Osteocyte (in vitro differentiated cells): Measurements from ENCODE around the gene BCL6B. TPM values are rescaled to one million over a fixed set of nuclear protein-coding genes. Genes with fewer than 3 reads are reported as not detected.

Source experiments
- DNase-seq: peaks from one replicate; pipeline ENCODE4 v3.0.0; 2021; ENCODE audit warnings: mixed read lengths; ENCODE audit not compliant: unreplicated experiment; ENCODE audit errors: extremely low spot score
- H3K27ac Mint-ChIP-seq: one replicate; pipeline ENCODE4 v1.8.0; 2021; ENCODE audit warnings: mild to moderate bottlenecking, mixed read lengths; ENCODE audit not compliant: unreplicated experiment
- H3K27me3 Mint-ChIP-seq: one replicate; pipeline ENCODE4 v1.8.0; 2021; ENCODE audit warnings: mixed read lengths; ENCODE audit not compliant: unreplicated experiment
- H3K36me3 Mint-ChIP-seq: one replicate; pipeline ENCODE4 v1.8.0; 2021; ENCODE audit warnings: mixed read lengths; ENCODE audit not compliant: unreplicated experiment
- H3K4me1 Mint-ChIP-seq: one replicate; pipeline ENCODE4 v1.8.0; 2021; ENCODE audit warnings: mixed read lengths; ENCODE audit not compliant: unreplicated experiment
- H3K4me3 Mint-ChIP-seq: one replicate; pipeline ENCODE4 v1.8.0; 2021; ENCODE audit warnings: mild to moderate bottlenecking, moderate library complexity, mixed read lengths; ENCODE audit not compliant: unreplicated experiment
- H3K9me3 Mint-ChIP-seq: one replicate; pipeline ENCODE4 v1.8.0; 2021; ENCODE audit warnings: mixed read lengths; ENCODE audit not compliant: unreplicated experiment
- total RNA-seq: library from RNA; stranded (reverse); gene quantifications from 2 replicates; pipeline ENCODE4 v1.2.1, GENCODE V29; 2021
- TF ChIP-seq, protein P1 (sequence below): fragments of 200-600 bp; sonication (generic); IDR thresholded peaks from 2 replicates; pipeline ENCODE4 v1.5.0; 2021; ENCODE audit warnings: antibody characterized with exemption, mild to moderate bottlenecking, moderate library complexity

Gene BCL6B
- total RNA-seq, 1 donor from 2014 or later: not detected

DNA sequence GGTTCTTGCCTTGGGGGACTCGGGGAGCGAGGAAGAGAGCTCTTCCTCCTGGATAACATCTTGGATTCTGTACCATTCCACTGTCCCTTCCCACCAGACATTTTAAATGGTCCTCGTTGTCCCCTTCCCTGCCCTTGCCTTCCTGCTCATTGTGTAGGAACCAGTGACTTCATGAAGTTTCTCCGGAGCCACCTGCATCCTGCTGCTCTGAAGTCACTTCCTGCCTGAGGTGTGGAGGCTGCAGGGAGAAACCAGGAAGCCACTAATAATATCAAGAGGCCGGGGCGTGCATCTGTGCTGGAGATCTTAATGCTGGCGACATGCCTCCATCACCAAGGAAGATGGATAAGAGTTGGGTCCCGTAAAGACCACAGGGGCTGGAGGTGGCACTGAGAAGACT, 6.8 kb downstream of the BCL6B start:
- no peak for DNase-seq
- H3K27ac Mint-ChIP-seq: no peak overlapping the region
- no peak overlapping the region for H3K4me3 Mint-ChIP-seq
- TF ChIP-seq, protein P1, sequence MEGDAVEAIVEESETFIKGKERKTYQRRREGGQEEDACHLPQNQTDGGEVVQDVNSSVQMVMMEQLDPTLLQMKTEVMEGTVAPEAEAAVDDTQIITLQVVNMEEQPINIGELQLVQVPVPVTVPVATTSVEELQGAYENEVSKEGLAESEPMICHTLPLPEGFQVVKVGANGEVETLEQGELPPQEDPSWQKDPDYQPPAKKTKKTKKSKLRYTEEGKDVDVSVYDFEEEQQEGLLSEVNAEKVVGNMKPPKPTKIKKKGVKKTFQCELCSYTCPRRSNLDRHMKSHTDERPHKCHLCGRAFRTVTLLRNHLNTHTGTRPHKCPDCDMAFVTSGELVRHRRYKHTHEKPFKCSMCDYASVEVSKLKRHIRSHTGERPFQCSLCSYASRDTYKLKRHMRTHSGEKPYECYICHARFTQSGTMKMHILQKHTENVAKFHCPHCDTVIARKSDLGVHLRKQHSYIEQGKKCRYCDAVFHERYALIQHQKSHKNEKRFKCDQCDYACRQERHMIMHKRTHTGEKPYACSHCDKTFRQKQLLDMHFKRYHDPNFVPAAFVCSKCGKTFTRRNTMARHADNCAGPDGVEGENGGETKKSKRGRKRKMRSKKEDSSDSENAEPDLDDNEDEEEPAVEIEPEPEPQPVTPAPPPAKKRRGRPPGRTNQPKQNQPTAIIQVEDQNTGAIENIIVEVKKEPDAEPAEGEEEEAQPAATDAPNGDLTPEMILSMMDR: no peak
- no peaks in the 10 kb centered on the region for H3K27me3 Mint-ChIP-seq
- H3K9me3 Mint-ChIP-seq: no peaks in the 10 kb centered on the region
- no peaks in the 10 kb centered on the region for H3K36me3 Mint-ChIP-seq
- H3K4me1 Mint-ChIP-seq: no peaks in the 10 kb centered on the region

DNA sequence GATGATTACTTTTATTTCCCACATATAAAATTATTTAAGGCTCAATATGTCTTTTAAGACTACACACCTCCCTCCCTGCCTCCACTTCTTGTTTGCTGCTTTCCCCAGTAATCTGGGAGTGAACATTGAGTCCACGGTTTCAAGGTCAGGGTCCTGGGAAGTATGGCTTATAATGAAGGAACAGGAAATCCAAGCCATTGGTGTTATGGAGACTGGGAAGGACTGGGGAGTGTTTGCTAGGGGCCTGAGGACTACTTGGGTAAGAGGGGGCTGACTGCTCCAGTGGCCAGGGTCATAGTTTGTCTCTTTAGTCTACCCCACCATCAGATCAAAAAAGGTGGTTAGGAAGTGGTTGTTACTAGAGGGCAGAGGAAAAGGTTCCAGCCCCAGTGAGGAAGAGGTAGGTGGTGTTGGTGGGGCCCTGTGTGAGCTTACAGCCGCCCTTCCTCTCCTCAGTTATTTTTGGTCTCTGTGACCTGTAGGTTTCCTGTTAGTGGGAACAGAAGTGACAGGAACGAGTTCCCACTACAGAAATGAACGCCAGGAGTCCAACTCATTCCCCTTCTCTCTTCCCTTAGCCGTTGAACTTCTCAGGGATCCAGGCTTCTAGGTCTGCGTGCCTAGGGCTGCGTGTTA, 12.2 kb downstream of the BCL6B start:
- Mint-ChIP-seq H3K27ac (peak overlapping the region; percentile 90), H3K4me3 (peak overlapping the region; percentile 94), H3K9me3 (no peaks in the 10 kb centered on the region), H3K4me1 (peaks cover 18% of the 10 kb centered on the region), H3K27me3 (no peaks in the 10 kb centered on the region), H3K36me3 (no peaks in the 10 kb centered on the region)
- TF ChIP-seq, protein P1: no peak
- DNase-seq: no peak

DNA sequence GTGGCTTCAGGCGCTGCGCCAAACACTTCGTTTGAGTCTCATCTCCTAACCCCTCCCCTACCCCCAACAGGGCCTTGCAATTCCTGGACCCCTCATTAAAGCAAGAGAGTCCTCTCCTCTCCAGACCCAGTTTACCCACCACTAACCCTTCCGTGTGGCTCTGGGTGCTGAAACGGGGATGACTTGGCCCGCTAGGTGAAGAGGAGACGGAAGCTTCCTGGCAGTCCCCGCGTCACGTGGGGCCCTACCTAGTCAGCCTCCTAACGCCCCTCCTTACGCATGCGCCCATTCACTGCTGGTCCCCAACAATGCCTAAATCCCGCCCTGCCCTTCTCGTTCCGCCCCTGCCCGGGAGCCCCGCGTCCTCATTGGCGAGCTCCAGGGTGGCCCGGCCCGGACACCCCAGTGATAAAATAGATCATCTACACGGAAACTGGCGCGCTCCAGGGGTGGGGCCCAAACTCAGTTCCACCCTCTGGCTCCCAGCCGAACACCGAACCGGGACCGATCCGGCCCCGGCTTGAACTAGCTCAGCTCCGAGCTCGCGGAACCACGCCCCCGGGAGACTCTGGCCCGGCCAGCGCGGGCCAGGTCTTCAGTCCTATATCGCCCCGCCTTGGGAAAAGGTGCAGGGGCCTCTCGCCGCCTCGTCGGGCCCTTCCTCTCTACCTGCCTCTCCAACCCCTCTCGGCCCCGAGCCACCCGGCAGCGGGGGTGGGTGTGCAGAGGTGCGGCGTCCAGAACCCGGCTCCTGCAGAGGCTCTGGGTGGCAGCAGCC, 12.9 kb downstream of the BCL6B start, which contains the start of gene SLC16A13:
Gene SLC16A13 (plus strand): TSS at position 425 of the 778 bp plus-strand sequence. CDS start 368 bp downstream, outside the sequence.
- Mint-ChIP-seq H3K36me3 (no peaks in the 10 kb centered on the region), H3K27me3 (no peaks in the 10 kb centered on the region), H3K9me3 (no peaks in the 10 kb centered on the region), H3K4me3 (peak within 1 kb of the TSS; percentile 94), H3K4me1 (peaks cover 18% of the 10 kb centered on the region), H3K27ac (peak within 1 kb of the TSS; percentile 90)
- TF ChIP-seq, protein P1: no peak
- DNase-seq: peak; percentile 95

DNA sequence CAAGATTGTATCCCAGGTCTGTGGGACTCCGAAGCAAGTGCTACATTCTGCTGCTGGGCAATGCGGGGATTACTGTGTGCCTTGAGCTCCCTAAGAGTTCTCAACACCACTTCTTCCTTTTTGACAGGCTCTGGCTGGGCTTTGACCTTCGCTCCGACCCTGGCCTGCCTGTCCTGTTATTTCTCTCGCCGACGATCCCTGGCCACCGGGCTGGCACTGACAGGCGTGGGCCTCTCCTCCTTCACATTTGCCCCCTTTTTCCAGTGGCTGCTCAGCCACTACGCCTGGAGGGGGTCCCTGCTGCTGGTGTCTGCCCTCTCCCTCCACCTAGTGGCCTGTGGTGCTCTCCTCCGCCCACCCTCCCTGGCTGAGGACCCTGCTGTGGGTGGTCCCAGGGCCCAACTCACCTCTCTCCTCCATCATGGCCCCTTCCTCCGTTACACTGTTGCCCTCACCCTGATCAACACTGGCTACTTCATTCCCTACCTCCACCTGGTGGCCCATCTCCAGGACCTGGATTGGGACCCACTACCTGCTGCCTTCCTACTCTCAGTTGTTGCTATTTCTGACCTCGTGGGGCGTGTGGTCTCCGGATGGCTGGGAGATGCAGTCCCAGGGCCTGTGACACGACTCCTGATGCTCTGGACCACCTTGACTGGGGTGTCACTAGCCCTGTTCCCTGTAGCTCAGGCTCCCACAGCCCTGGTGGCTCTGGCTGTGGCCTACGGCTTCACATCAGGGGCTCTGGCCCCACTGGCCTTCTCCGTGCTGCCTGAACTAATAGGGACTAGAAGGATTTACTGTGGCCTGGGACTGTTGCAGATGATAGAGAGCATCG, 15.4 kb downstream of the BCL6B start:
- TF ChIP-seq, protein P1: no peak
- peaks cover 31% of the 10 kb centered on the region for H3K4me1 Mint-ChIP-seq
- H3K36me3 Mint-ChIP-seq: no peaks in the 10 kb centered on the region
- peaks cover 5% of the 10 kb centered on the region for H3K27me3 Mint-ChIP-seq
- H3K27ac Mint-ChIP-seq: no peak overlapping the region
- no peak for DNase-seq
- H3K4me3 Mint-ChIP-seq: no peak overlapping the region
- no peaks in the 10 kb centered on the region for H3K9me3 Mint-ChIP-seq
